GM12878 (cell line): ENCODE measurements around the gene CCDC32. TPM values are rescaled to one million over a fixed set of nuclear protein-coding genes. Genes with fewer than 3 reads are reported as not detected.

Experiments
- ATAC-seq: fragments of 200-7000 bp; cut with Tn5 transposase; 3 replicates; pipeline ENCODE4 v1.9.1; 2020; ENCODE audit warnings: mild to moderate bottlenecking, moderate library complexity
- BruUV-seq: library from RNA; stranded (reverse); fragments of 400-500 nt; replicated peaks from 2 replicates; lab custom pipeline; 2021; lab: Mats Ljungman, UMichigan
- CTCF ChIA-PET: fragments of 300-600 bp; sonication (Branson Sonifier 250); formaldehyde crosslinking; extraction: SDS; loops from one replicate; lab custom pipeline; 2021; ENCODE audit warnings: inconsistent platforms; lab: Yijun Ruan, JAX
- POLR2A ChIA-PET: fragments of 350-600 bp; formaldehyde crosslinking; extraction: SDS; loops from one replicate; lab custom pipeline; 2021; ENCODE audit warnings: inconsistent platforms; lab: Charles Lee
- RAD21 ChIA-PET: fragments of 300-600 bp; sonication (Branson Sonifier 250); formaldehyde crosslinking; loops from one replicate; lab custom pipeline; 2023; ENCODE audit warnings: antibody characterized with exemption; ENCODE audit not compliant: unreplicated experiment; lab: Charles Lee
- SMC1A ChIA-PET: fragments of 300-600 bp; sonication (Branson Sonifier 250); formaldehyde crosslinking; loops from one replicate; lab custom pipeline; 2023; ENCODE audit not compliant: unreplicated experiment, uncharacterized antibody; lab: Charles Lee
- DNase-seq: peaks from one replicate; pipeline ENCODE4 v3.0.0-alpha.2; 2011; ENCODE audit warnings: low read depth, low spot score
- FAIRE-seq: peaks from 3 replicates; lab custom pipeline; 2011; peaks lifted over from hg19 to GRCh38; lab: Jason Lieb, UNC
- H2AFZ ChIP-seq: 2 replicates; pipeline ENCODE4 v1.6.0; 2011; ENCODE audit warnings: low read depth, low read length, control low read depth; ENCODE audit not compliant: control insufficient read depth
- H3K27ac ChIP-seq: 2 replicates; pipeline ENCODE4 v1.5.1; 2011; ENCODE audit warnings: control low read depth; ENCODE audit not compliant: control insufficient read depth, insufficient read depth
- H3K27me3 ChIP-seq, 2 experiments: replicated peaks in 1 of 2; 2 replicates each; pipeline versions ENCODE4 v1.6.0 to v1.6.1; 2011; ENCODE audit warnings: low read length in 1 of 2; ENCODE audit not compliant: control insufficient read depth in 2 of 2, insufficient read depth in 2 of 2
- H3K36me3 ChIP-seq, 2 experiments: 2 replicates each; pipeline ENCODE4 v1.5.1; 2011; ENCODE audit warnings: low read length in 1 of 2; ENCODE audit not compliant: control insufficient read depth in 2 of 2, insufficient read depth in 2 of 2
- H3K4me1 ChIP-seq: 2 replicates; pipeline ENCODE4 v1.6.1; 2011; ENCODE audit warnings: mild to moderate bottlenecking, low read length, moderate library complexity, mixed read lengths; ENCODE audit not compliant: control insufficient read depth, insufficient read depth
- H3K4me2 ChIP-seq: 2 replicates; pipeline ENCODE4 v1.6.0; 2011; ENCODE audit warnings: control low read depth; ENCODE audit not compliant: control insufficient read depth, insufficient read depth
- H3K4me3 ChIP-seq: fragments of 200-600 bp; sonication (generic); 2 replicates; pipeline ENCODE4 v1.5.1; 2016
- H3K79me2 ChIP-seq: 2 replicates; pipeline ENCODE4 v1.6.0; 2011; ENCODE audit warnings: low read length; ENCODE audit not compliant: control insufficient read depth, insufficient read depth
- H3K9ac ChIP-seq: 2 replicates; pipeline ENCODE4 v1.8.0; 2011; ENCODE audit warnings: low read length, control low read depth, mixed read lengths; ENCODE audit not compliant: control insufficient read depth, insufficient read depth
- H3K9me3 ChIP-seq: replicated peaks from 3 replicates; pipeline ENCODE4 v1.5.1; 2011; ENCODE audit warnings: mild to moderate bottlenecking, low read length; ENCODE audit not compliant: control insufficient read depth, insufficient read depth
- H4K20me1 ChIP-seq: 2 replicates; pipeline ENCODE4 v1.6.0; 2011; ENCODE audit not compliant: control insufficient read depth, insufficient read depth
- ATF7 ChIP-seq: fragments of 450-650 bp; IDR thresholded peaks from 2 replicates; pipeline ENCODE4 v1.6.1; 2016; ENCODE audit warnings: low read depth, mild to moderate bottlenecking
- EED ChIP-seq: sonication (generic); IDR thresholded peaks from 2 replicates; pipeline ENCODE4 v1.6.1; 2016; ENCODE audit warnings: antibody characterized with exemption, low read depth
- NR2F1 ChIP-seq: fragments of 450-650 bp; conservative IDR thresholded peaks from 2 replicates; pipeline ENCODE4 v1.6.1; 2017; ENCODE audit warnings: mild to moderate bottlenecking
- POLR2AphosphoS5 ChIP-seq: IDR thresholded peaks from 2 replicates; pipeline ENCODE4 v1.6.1; 2011; ENCODE audit warnings: mild to moderate bottlenecking, low read length, inconsistent platforms
- RAD21 ChIP-seq: IDR thresholded peaks from 2 replicates; pipeline ENCODE4 v1.6.1; 2011; ENCODE audit warnings: mild to moderate bottlenecking, low read depth, low read length, moderate library complexity; ENCODE audit not compliant: insufficient read depth
- RBBP5 ChIP-seq: fragments of 200-600 bp; sonication (generic); conservative IDR thresholded peaks from 2 replicates; pipeline ENCODE4 v1.6.1; 2016
- SMARCA5 ChIP-seq: fragments of 450-650 bp; IDR thresholded peaks from 2 replicates; pipeline ENCODE4 v1.6.1; 2017; ENCODE audit warnings: mild to moderate bottlenecking
- YBX1 ChIP-seq: fragments of 450-650 bp; IDR thresholded peaks from 2 replicates; pipeline ENCODE4 v1.6.1; 2016; ENCODE audit warnings: antibody characterized with exemption
- ZNF622 ChIP-seq: fragments of 450-650 bp; IDR thresholded peaks from 2 replicates; pipeline ENCODE4 v1.6.1; 2017; ENCODE audit warnings: mild to moderate bottlenecking, inconsistent platforms
- WGBS: methylation state at CpG from one replicate; pipeline ENCODE4 v1.1.6; 2016; ENCODE audit warnings: low lambda C conversion rate; ENCODE audit not compliant: insufficient replicate concordance, insufficient coverage; ENCODE audit errors: missing lambda C conversion rate; 5-methylcytosine and 5-hydroxymethylcytosine counted together
- in situ Hi-C: fragments of 300-500 bp; cut with MboI; formaldehyde crosslinking; loops from 9 replicates; pipeline ENCODE4 v1.14.3; 2018; ENCODE audit warnings: mixed read lengths
- intact Hi-C: fragments of 100-400 bp; cut with micrococcal nuclease; formaldehyde crosslinking; loops from one replicate; pipeline ENCODE4 v1.14.2; 2022; ENCODE audit not compliant: unreplicated experiment
- polyA plus RNA-seq, 11 experiments: library from polyadenylated mRNA; depleted of rRNA in 4 of 11; unstranded in 6 of 11; stranded (reverse) in 5 of 11; fragments of >200 nt; fragmentation: Nextera tagmentation in 4 of 11; fragmentation: Illumina TruSeq in 1 of 11; extraction: Ambion mirVana in 4 of 11; extraction: Trizol in 1 of 11; gene quantifications; 1 replicate in 1 of 11; 2 replicates in 10 of 11; pipeline versions ENCODE4 v1.2.1 to v1.2.3, GENCODE V29; 2011 to 2016; ENCODE audit warnings: inconsistent platforms in 2 of 11, missing spikeins in 2 of 11, low read depth in 1 of 11
- total RNA-seq, 4 experiments: library from RNA; depleted of rRNA in 3 of 4; stranded (reverse); fragments of >200 nt in 3 of 4; fragmentation: Illumina TruSeq in 1 of 4; extraction: Trizol in 1 of 4; gene quantifications; 2 replicates each; pipeline versions ENCODE4 v1.2.1 to v1.2.3, GENCODE V29; 2013 to 2021
- TF ChIP-seq, protein P1 (sequence below): fragments of 450-650 bp; IDR thresholded peaks from 2 replicates; pipeline ENCODE4 v1.6.1; 2017; ENCODE audit warnings: antibody characterized with exemption, mild to moderate bottlenecking, moderate library complexity
- TF ChIP-seq, protein P2 (sequence below): fragments of 450-650 bp; IDR thresholded peaks from 2 replicates; pipeline ENCODE4 v1.6.1; 2018; ENCODE audit warnings: mild to moderate bottlenecking, low read depth, moderate library complexity; ENCODE audit not compliant: partially characterized antibody
- TF ChIP-seq, protein P3 (sequence below): fragments of 450-650 bp; IDR thresholded peaks from 2 replicates; pipeline ENCODE4 v1.6.1; 2016; ENCODE audit warnings: mild to moderate bottlenecking, moderate library complexity, borderline replicate concordance

Gene CCDC32
- total and polyA plus RNA-seq, 10 of the 15 experiments (the other 5 are each of a cell fraction or from before 2014, with no cell fraction given): 30.2 to 74.3 (median 46.5) TPM

DNA sequence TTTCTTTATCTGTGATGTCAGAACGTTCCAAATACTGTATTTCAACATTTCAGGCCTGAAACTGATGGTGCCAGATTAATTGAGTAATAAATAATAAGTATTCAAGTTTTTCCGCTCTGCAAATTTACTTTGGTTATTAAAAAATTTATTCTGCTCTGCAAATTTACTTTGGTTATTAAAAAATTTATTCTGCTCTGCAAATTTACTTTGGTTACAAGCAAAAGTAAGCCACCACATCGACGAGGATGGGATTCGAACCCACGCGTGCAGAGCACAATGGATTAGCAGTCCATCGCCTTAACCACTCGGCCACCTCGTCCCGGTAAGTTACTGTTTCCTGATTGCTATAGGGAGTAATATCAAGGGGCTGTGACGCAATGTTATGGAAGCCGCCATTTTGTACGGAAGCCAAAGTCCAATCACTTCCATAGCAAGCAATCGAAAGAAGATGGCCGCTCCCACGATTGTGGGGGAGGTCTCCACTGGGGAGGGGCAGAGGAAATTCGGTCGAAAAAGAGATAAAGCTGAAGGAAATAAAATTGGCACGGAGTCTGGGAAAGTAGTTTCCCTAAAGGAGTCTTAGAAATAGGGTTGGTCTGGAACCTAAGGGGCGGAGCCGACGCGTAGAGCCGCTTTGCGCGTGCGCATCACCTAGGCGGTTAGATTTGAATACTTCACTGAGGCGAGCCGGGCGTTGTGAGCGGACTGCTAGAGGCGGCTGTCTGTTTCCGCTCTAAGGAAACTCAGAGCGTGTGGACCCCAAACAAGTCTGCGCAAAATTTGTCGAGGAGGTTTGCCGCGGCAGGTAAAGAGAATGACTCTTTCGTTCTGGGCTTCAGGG is 29.0 kb upstream of the CCDC32 start, which contains the start of gene KNL1:
Gene KNL1, plus strand, starts transcription at position 662 of the 841 bp plus-strand sequence. CDS start 8,683 bp downstream, outside the sequence.
- intact Hi-C loops: loop anchor here (2.0 to 10.0 kb wide), 6 partner anchors 37 to 281 kb away; partner anchors contain the start of genes BAHD1, RAD51, RHOV and RMDN3
- BruUV-seq: no TSS peak
- peak; percentile 99 for DNase-seq
- ChIA-PET CTCF (interaction anchor here (1.0 to 1.3 kb wide), 6 partner anchors 25 to 101 kb away, joined by 3 to 5 read pairs (median 4); partner anchors contain the start of genes RAD51 and RPUSD2), RAD21 (interaction anchor here (0.8 to 3.1 kb wide), 6 partner anchors 25 to 250 kb away, joined by 3 to 8 read pairs (median 4); partner anchors contain the start of genes RPUSD2 and SPINT1), SMC1A (interaction anchor here (0.6 to 1.6 kb wide), 12 partner anchors 10 to 113 kb away, joined by 3 to 9 read pairs (median 3); partner anchors contain the start of genes RAD51 and RPUSD2), POLR2A (interaction anchor here (1.0 to 1.5 kb wide), 7 partner anchors 25 to 279 kb away, joined by 3 to 8 read pairs (median 5); partner anchors contain the start of genes CCDC32 and RPUSD2)
- peak; percentile 82 for FAIRE-seq
- peak within 1 kb of the TSS; percentile 98 for H3K27ac ChIP-seq
- peak within 1 kb of the TSS; percentile 93 for H3K9ac ChIP-seq
- H4K20me1 ChIP-seq: no peaks in the 10 kb centered on the region
- peak within 1 kb of the TSS; percentile 99 for H2AFZ ChIP-seq
- peak within 1 kb of the TSS; percentile 90 for H3K4me3 ChIP-seq
- no peaks in the 10 kb centered on the region for H3K9me3 ChIP-seq
- peaks cover 43% of the 10 kb centered on the region for H3K79me2 ChIP-seq
- in situ Hi-C loops: no loop called here
- H3K27me3 ChIP-seq: no peaks in the 10 kb centered on the region
- H3K4me2 ChIP-seq: peak within 1 kb of the TSS; percentile 58
- peaks cover 9% of the 10 kb centered on the region; the same call in 1 of the 2 replicates for H3K4me1 ChIP-seq
- H3K36me3 ChIP-seq: no peaks in the 10 kb centered on the region
- 3% methylated on average over 41 of the region's 41 CpGs for WGBS
- peak; percentile 86 for ATAC-seq
- TF ChIP-seq SMARCA5 (no peak; the same call in 1 of the 2 replicates), RAD21 (no peak), ATF7 (peak; percentile 97), RBBP5 (no peak), POLR2AphosphoS5 (peak; percentile 60; the same call in 1 of the 2 replicates), ZNF622 (no peak), NR2F1 (no peak), YBX1 (no peak), EED (no peak)
- TF ChIP-seq, protein P1, sequence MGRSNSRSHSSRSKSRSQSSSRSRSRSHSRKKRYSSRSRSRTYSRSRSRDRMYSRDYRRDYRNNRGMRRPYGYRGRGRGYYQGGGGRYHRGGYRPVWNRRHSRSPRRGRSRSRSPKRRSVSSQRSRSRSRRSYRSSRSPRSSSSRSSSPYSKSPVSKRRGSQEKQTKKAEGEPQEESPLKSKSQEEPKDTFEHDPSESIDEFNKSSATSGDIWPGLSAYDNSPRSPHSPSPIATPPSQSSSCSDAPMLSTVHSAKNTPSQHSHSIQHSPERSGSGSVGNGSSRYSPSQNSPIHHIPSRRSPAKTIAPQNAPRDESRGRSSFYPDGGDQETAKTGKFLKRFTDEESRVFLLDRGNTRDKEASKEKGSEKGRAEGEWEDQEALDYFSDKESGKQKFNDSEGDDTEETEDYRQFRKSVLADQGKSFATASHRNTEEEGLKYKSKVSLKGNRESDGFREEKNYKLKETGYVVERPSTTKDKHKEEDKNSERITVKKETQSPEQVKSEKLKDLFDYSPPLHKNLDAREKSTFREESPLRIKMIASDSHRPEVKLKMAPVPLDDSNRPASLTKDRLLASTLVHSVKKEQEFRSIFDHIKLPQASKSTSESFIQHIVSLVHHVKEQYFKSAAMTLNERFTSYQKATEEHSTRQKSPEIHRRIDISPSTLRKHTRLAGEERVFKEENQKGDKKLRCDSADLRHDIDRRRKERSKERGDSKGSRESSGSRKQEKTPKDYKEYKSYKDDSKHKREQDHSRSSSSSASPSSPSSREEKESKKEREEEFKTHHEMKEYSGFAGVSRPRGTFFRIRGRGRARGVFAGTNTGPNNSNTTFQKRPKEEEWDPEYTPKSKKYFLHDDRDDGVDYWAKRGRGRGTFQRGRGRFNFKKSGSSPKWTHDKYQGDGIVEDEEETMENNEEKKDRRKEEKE: no peak
- TF ChIP-seq, protein P2, sequence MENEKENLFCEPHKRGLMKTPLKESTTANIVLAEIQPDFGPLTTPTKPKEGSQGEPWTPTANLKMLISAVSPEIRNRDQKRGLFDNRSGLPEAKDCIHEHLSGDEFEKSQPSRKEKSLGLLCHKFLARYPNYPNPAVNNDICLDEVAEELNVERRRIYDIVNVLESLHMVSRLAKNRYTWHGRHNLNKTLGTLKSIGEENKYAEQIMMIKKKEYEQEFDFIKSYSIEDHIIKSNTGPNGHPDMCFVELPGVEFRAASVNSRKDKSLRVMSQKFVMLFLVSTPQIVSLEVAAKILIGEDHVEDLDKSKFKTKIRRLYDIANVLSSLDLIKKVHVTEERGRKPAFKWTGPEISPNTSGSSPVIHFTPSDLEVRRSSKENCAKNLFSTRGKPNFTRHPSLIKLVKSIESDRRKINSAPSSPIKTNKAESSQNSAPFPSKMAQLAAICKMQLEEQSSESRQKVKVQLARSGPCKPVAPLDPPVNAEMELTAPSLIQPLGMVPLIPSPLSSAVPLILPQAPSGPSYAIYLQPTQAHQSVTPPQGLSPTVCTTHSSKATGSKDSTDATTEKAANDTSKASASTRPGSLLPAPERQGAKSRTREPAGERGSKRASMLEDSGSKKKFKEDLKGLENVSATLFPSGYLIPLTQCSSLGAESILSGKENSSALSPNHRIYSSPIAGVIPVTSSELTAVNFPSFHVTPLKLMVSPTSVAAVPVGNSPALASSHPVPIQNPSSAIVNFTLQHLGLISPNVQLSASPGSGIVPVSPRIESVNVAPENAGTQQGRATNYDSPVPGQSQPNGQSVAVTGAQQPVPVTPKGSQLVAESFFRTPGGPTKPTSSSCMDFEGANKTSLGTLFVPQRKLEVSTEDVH: peak; percentile 55
- TF ChIP-seq, protein P3, sequence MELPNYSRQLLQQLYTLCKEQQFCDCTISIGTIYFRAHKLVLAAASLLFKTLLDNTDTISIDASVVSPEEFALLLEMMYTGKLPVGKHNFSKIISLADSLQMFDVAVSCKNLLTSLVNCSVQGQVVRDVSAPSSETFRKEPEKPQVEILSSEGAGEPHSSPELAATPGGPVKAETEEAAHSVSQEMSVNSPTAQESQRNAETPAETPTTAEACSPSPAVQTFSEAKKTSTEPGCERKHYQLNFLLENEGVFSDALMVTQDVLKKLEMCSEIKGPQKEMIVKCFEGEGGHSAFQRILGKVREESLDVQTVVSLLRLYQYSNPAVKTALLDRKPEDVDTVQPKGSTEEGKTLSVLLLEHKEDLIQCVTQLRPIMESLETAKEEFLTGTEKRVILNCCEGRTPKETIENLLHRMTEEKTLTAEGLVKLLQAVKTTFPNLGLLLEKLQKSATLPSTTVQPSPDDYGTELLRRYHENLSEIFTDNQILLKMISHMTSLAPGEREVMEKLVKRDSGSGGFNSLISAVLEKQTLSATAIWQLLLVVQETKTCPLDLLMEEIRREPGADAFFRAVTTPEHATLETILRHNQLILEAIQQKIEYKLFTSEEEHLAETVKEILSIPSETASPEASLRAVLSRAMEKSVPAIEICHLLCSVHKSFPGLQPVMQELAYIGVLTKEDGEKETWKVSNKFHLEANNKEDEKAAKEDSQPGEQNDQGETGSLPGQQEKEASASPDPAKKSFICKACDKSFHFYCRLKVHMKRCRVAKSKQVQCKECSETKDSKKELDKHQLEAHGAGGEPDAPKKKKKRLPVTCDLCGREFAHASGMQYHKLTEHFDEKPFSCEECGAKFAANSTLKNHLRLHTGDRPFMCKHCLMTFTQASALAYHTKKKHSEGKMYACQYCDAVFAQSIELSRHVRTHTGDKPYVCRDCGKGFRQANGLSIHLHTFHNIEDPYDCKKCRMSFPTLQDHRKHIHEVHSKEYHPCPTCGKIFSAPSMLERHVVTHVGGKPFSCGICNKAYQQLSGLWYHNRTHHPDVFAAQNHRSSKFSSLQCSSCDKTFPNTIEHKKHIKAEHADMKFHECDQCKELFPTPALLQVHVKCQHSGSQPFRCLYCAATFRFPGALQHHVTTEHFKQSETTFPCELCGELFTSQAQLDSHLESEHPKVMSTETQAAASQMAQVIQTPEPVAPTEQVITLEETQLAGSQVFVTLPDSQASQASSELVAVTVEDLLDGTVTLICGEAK: peak; percentile 78; the same call in 1 of the 2 replicates
